LoVo (cell line): ENCODE results near the gene CA6.
A peak's percentile ranks its signal among the peaks of the same experiment; 100 is the strongest.
"Not testable (repeated sequence)": the region's sequence is repeated elsewhere in the genome, so short reads cannot be mapped to it uniquely, and the experiment has no call there.

ENCODE experiments used
- DNase-seq: peaks from one replicate; pipeline ENCODE4 v3.0.0-alpha.2; 2016; ENCODE audit warnings: low spot score

CA6 gene

GRCh38 chr1:9004700-9005394, 59.2 kb downstream of the CA6 start:
- DNase-seq: peak; percentile 57

GRCh38 chr1:9005395-9005708, 59.7 kb downstream of the CA6 start:
- no peak for DNase-seq

GRCh38 chr1:9006956-9007615, 61.4 kb downstream of the CA6 start:
- DNase-seq: no peak

GRCh38 chr1:9008236-9008635, 62.6 kb downstream of the CA6 start:
- DNase-seq: no peak

- no peak for DNase-seq
Observed at GRCh38 chr1:9009438-9010370, 64.0 kb downstream of the CA6 start.

- no peak for DNase-seq
Observed at GRCh38 chr1:9010781-9011323, 65.2 kb downstream of the CA6 start.

GRCh38 chr1:9013819-9014218, 68.2 kb downstream of the CA6 start:
- DNase-seq: no peak

- no peak for DNase-seq
Observed at GRCh38 chr1:9014475-9015375, 69.1 kb downstream of the CA6 start.

- DNase-seq: no peak
Observed at GRCh38 chr1:9016455-9016854, 70.8 kb downstream of the CA6 start.

GRCh38 chr1:9018333-9018732, 72.7 kb downstream of the CA6 start:
- DNase-seq: no peak

- DNase-seq: no peak
Observed at GRCh38 chr1:9019896-9020295, 74.2 kb downstream of the CA6 start.

GRCh38 chr1:9020305-9020704, 74.6 kb downstream of the CA6 start:
- no peak for DNase-seq

- DNase-seq: not testable (repeated sequence)
Observed at GRCh38 chr1:9022026-9022738, 76.5 kb downstream of the CA6 start.

- DNase-seq: no peak
Observed at GRCh38 chr1:9022773-9023172, 77.1 kb downstream of the CA6 start.
